Fibroblast of skin of left biceps (primary cell): ENCODE measurements around the gene HOATZ.

Source experiments
- DNase-seq, 2 experiments: peaks; one replicate each; pipeline ENCODE4 v3.0.0-alpha.2; 2013; ENCODE audit warnings: low read depth in 2 of 2

HOATZ gene

GRCh38 chr11:111514216-111515031 lies at the start of gene HOATZ:
TSS of gene HOATZ (plus strand) at chr11:111514778. CDS start at chr11:111514785, 7 bp downstream.
- no peak for DNase-seq

GRCh38 chr11:111465400-111465799 lies 49.2 kb upstream of the HOATZ start:
- DNase-seq, result peak in 1 of 2 experiments; percentile 42

GRCh38 chr11:111466615-111467014 lies 48.0 kb upstream of the HOATZ start:
- no peak for DNase-seq

- DNase-seq, result no peak
These were observed 45.4 kb upstream of the HOATZ start for GRCh38 chr11:111469200-111469599.

- no peak for DNase-seq
These were observed 42.4 kb upstream of the HOATZ start for GRCh38 chr11:111472228-111472627.

GRCh38 chr11:111474432-111474831 lies 40.1 kb upstream of the HOATZ start:
- DNase-seq, result no peak

GRCh38 chr11:111476366-111476765 lies 38.2 kb upstream of the HOATZ start:
- no peak for DNase-seq

- DNase-seq, result no peak
These were observed 37.6 kb upstream of the HOATZ start for GRCh38 chr11:111476956-111477355.

- DNase-seq, result no peak
These were observed 36.7 kb upstream of the HOATZ start for GRCh38 chr11:111477898-111478297.

GRCh38 chr11:111479666-111480065 lies 34.9 kb upstream of the HOATZ start:
- no peak for DNase-seq

- DNase-seq, result no peak
These were observed 31.1 kb upstream of the HOATZ start for GRCh38 chr11:111483431-111483830.

GRCh38 chr11:111490496-111490895 lies 24.1 kb upstream of the HOATZ start:
- DNase-seq, result no peak

- DNase-seq, result no peak
These were observed 20.5 kb upstream of the HOATZ start for GRCh38 chr11:111494040-111494439.

- no peak for DNase-seq
These were observed 15.1 kb upstream of the HOATZ start for GRCh38 chr11:111499483-111499882.

GRCh38 chr11:111500481-111500880 lies 14.1 kb upstream of the HOATZ start:
- DNase-seq, result no peak

GRCh38 chr11:111502611-111503010 lies 12.0 kb upstream of the HOATZ start:
- DNase-seq, result no peak

GRCh38 chr11:111510311-111510710 lies 4.3 kb upstream of the HOATZ start:
- no peak for DNase-seq

- DNase-seq, result no peak
These were observed 2.0 kb upstream of the HOATZ start, which contains the start of gene BTG4 for GRCh38 chr11:111512296-111513239. TSS of gene BTG4 (minus strand) at chr11:111512386. CDS start at chr11:111498776, 13,610 bp downstream.

GRCh38 chr11:111513240-111513605 lies 1.4 kb upstream of the HOATZ start:
- DNase-seq, result no peak

GRCh38 chr11:111515591-111515990 lies 1.0 kb downstream of the HOATZ start:
- no peak for DNase-seq

- DNase-seq, result no peak
These were observed 4.1 kb downstream of the HOATZ start for GRCh38 chr11:111518668-111519067.

- no peak for DNase-seq
These were observed 6.0 kb downstream of the HOATZ start for GRCh38 chr11:111520560-111520959.

GRCh38 chr11:111521135-111521534 lies 6.6 kb downstream of the HOATZ start:
- no peak for DNase-seq
